Tibial nerve (tissue), 4 donors: Measurements from ENCODE around the gene SLC4A3. TPM values are rescaled to one million over a fixed set of nuclear protein-coding genes. Genes with fewer than 3 reads are reported as not detected.

Experiments
- DNase-seq, 2 donors: peaks; one replicate each; pipeline ENCODE4 v3.0.0-alpha.2; 2019; ENCODE audit warnings: low spot score in 2 of 2
- H3K27ac ChIP-seq, 4 donors: fragments of 200-600 bp; sonication (generic) in 3 of 4; one replicate each; pipeline ENCODE4 v1.5.1; 2017 to 2019; ENCODE audit warnings: mild to moderate bottlenecking in 1 of 4
- H3K27me3 ChIP-seq, 2 donors: fragments of 200-600 bp; sonication (generic) in 1 of 2; one replicate each; pipeline versions ENCODE4 v1.5.1 to v1.6.0; 2017 to 2019
- H3K36me3 ChIP-seq, 3 donors: fragments of 200-600 bp; sonication (generic); one replicate each; pipeline ENCODE4 v1.5.1; 2018 to 2019
- H3K4me1 ChIP-seq, 4 donors: fragments of 200-600 bp; sonication (generic) in 3 of 4; one replicate each; pipeline ENCODE4 v1.5.1; 2017 to 2019
- H3K4me3 ChIP-seq, 4 donors: fragments of 200-600 bp; sonication (generic) in 3 of 4; one replicate each; pipeline ENCODE4 v1.5.1; 2017 to 2019; ENCODE audit warnings: mild to moderate bottlenecking in 1 of 4, moderate library complexity in 1 of 4
- H3K9me3 ChIP-seq, 4 donors: fragments of 200-600 bp; sonication (generic) in 3 of 4; one replicate each; pipeline ENCODE4 v1.5.1; 2017 to 2019
- CTCF ChIP-seq, 5 experiments: fragments of 200-600 bp in 3 of 5; fragments of 450-650 bp in 2 of 5; sonication (generic) in 3 of 5; IDR thresholded peaks; one replicate each; pipeline ENCODE4 v1.5.1; 2016 to 2019; ENCODE audit warnings: antibody characterized with exemption in 5 of 5, mild to moderate bottlenecking in 3 of 5, moderate library complexity in 2 of 5
- EP300 ChIP-seq, 2 donors: sonication (generic); formaldehyde crosslinking; IDR thresholded peaks; one replicate each; pipeline ENCODE4 v1.6.1; 2017; ENCODE audit warnings: antibody characterized with exemption in 2 of 2, mild to moderate bottlenecking in 1 of 2
- POLR2A ChIP-seq, 2 donors: fragments of 450-650 bp; IDR thresholded peaks; one replicate each; pipeline ENCODE4 v1.6.1; 2017; ENCODE audit warnings: antibody characterized with exemption in 2 of 2, mild to moderate bottlenecking in 2 of 2, moderate library complexity in 2 of 2
- WGBS, 2 donors: methylation state at CpG; one replicate each; pipeline ENCODE4 v1.1.5; 2018; 5-methylcytosine and 5-hydroxymethylcytosine counted together
- total RNA-seq, 4 donors: library from RNA; depleted of rRNA; stranded (reverse); fragments of >200 nt; gene quantifications; one replicate each; pipeline ENCODE4 v1.1.0, GENCODE V29; 2016

The SLC4A3 gene
- total RNA-seq, 4 donors from 2014 or later, result 1.3 to 5.1 (median 3.4) TPM

- Histone ChIP-seq H3K4me3 (no peak overlapping the region), H3K27ac (no peak overlapping the region), H3K36me3 (peaks cover 0 to 31% (median 0%) of the 10 kb centered on the region in 3 donors), H3K9me3 (no peaks in the 10 kb centered on the region), H3K4me1 (no peaks in the 10 kb centered on the region), H3K27me3 (no peaks in the 10 kb centered on the region)
- WGBS, 2 donors, result 88 to 91% methylated on average over 3 of the region's 3 CpGs
- no peak for DNase-seq
- TF ChIP-seq CTCF (IDR thresholded peaks at IDR 0.05) (no peak), POLR2A (IDR thresholded peaks at IDR 0.05) (no peak), EP300 (IDR thresholded peaks at IDR 0.05) (no peak)
These were observed 8.7 kb upstream of the SLC4A3 start for GRCh38 chr2:219618733-219619122.

GRCh38 chr2:219619235-219619634 is 8.2 kb upstream of the SLC4A3 start:
- no peak for DNase-seq
- H3K36me3 ChIP-seq, result peaks cover 0 to 26% (median 0%) of the 10 kb centered on the region in 3 donors
- TF ChIP-seq POLR2A (IDR thresholded peaks at IDR 0.05) (no peak), CTCF (IDR thresholded peaks at IDR 0.05) (no peak), EP300 (IDR thresholded peaks at IDR 0.05) (no peak)
- WGBS, 2 donors, result 48% methylated on average over 4 of the region's 4 CpGs
- no peaks in the 10 kb centered on the region for H3K4me1 ChIP-seq
- no peaks in the 10 kb centered on the region for H3K9me3 ChIP-seq
- no peak overlapping the region for H3K27ac ChIP-seq
- H3K27me3 ChIP-seq, result no peaks in the 10 kb centered on the region
- H3K4me3 ChIP-seq, result no peak overlapping the region

DNA sequence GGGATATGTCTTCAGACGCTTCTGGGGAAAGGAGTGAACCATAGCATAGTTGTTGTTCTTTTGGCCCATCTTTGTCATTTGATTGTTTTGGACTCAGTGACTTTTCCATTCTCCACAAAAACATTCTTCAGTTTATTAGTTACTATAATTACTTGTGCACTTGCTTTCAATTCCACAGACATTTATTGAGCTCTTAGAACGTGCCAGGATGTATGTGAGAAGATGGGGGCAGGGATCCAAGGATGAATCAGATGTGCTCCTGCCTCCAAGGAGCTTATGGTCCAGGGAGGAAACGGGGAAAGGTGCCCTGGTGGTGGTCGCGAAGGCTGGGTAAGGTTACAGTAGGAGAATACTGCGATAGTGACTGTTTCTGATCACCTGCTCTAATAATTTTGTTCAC is 6.9 kb upstream of the SLC4A3 start:
- WGBS, 2 donors, result 74 to 82% methylated on average over 6 of the region's 6 CpGs

GRCh38 chr2:219621935-219622334 is 5.5 kb upstream of the SLC4A3 start:
- Histone ChIP-seq H3K4me1 (no peaks in the 10 kb centered on the region), H3K4me3 (no peak overlapping the region)

More for the DNA sequence above, 6.9 kb upstream of the SLC4A3 start:
- no peaks in the 10 kb centered on the region for H3K4me1 ChIP-seq
- H3K9me3 ChIP-seq, result no peaks in the 10 kb centered on the region
- no peaks in the 10 kb centered on the region for H3K27me3 ChIP-seq
- H3K27ac ChIP-seq, result no peak overlapping the region
- no peak for DNase-seq
- H3K4me3 ChIP-seq, result no peak overlapping the region
- peaks cover 0 to 13% (median 0%) of the 10 kb centered on the region in 3 donors for H3K36me3 ChIP-seq
- TF ChIP-seq POLR2A (IDR thresholded peaks at IDR 0.05) (no peak), CTCF (IDR thresholded peaks at IDR 0.05) (no peak), EP300 (IDR thresholded peaks at IDR 0.05) (no peak)

GRCh38 chr2:219622472-219622871 is 5.0 kb upstream of the SLC4A3 start:
- Histone ChIP-seq H3K36me3 (no peaks in the 10 kb centered on the region), H3K27me3 (no peaks in the 10 kb centered on the region), H3K4me3 (no peak overlapping the region), H3K9me3 (no peaks in the 10 kb centered on the region), H3K27ac (no peak overlapping the region), H3K4me1 (no peaks in the 10 kb centered on the region)
- no peak for TF ChIP-seq POLR2A (IDR thresholded peaks at IDR 0.05)
- TF ChIP-seq CTCF (IDR thresholded peaks at IDR 0.05), result no peak
- TF ChIP-seq EP300 (IDR thresholded peaks at IDR 0.05), result no peak
- 92 to 95% methylated on average over 2 of the region's 2 CpGs for WGBS, 2 donors
- DNase-seq, result no peak

More at GRCh38 chr2:219621935-219622334, 5.5 kb upstream of the SLC4A3 start:
- no peak for DNase-seq
- H3K27ac ChIP-seq, result no peak overlapping the region
- WGBS, 2 donors, result 78 to 79% methylated on average over 4 of the region's 4 CpGs
- no peaks in the 10 kb centered on the region for H3K9me3 ChIP-seq
- H3K27me3 ChIP-seq, result no peaks in the 10 kb centered on the region
- TF ChIP-seq EP300 (IDR thresholded peaks at IDR 0.05) (no peak), POLR2A (IDR thresholded peaks at IDR 0.05) (no peak), CTCF (IDR thresholded peaks at IDR 0.05) (no peak)
- H3K36me3 ChIP-seq, result no peaks in the 10 kb centered on the region
